Muscle of leg (tissue), 11 donors: ENCODE measurements around the gene NTN1. TPM values are rescaled to one million over a fixed set of nuclear protein-coding genes. Genes with fewer than 3 reads are reported as not detected.

Experiments used
- DNase-seq: peaks from one replicate; pipeline ENCODE4 v3.0.0; 2013
- H3K27ac ChIP-seq: one replicate; pipeline ENCODE4 v1.5.1; 2013; ENCODE audit warnings: mild to moderate bottlenecking, low read length, control low read depth
- H3K27me3 ChIP-seq: one replicate; pipeline ENCODE4 v1.6.1; 2013; ENCODE audit warnings: low read length; ENCODE audit not compliant: control insufficient read depth, insufficient read depth
- H3K36me3 ChIP-seq: one replicate; pipeline ENCODE4 v1.6.1; 2013; ENCODE audit warnings: low read length; ENCODE audit not compliant: control insufficient read depth, insufficient read depth
- H3K4me1 ChIP-seq: one replicate; pipeline ENCODE4 v1.6.1; 2013; ENCODE audit warnings: low read length; ENCODE audit not compliant: control insufficient read depth, insufficient read depth
- H3K4me3 ChIP-seq: one replicate; pipeline ENCODE4 v1.5.1; 2013; ENCODE audit warnings: low read length, control low read depth
- H3K9me3 ChIP-seq: replicated peaks from 2 replicates; pipeline ENCODE4 v1.6.1; 2013; ENCODE audit warnings: low read depth, low read length; ENCODE audit not compliant: control insufficient read depth
- WGBS: methylation state at CpG from one replicate; pipeline ENCODE4 v1.1.5; 2013; ENCODE audit warnings: missing lambda C conversion rate; ENCODE audit not compliant: insufficient coverage; 5-methylcytosine and 5-hydroxymethylcytosine counted together
- polyA plus RNA-seq, 8 donors: library from polyadenylated mRNA; unstranded; fragments of 120-200 nt; gene quantifications; one replicate each; pipeline versions ENCODE4 v1.2.1 to v1.2.3, GENCODE V29; 2013; ENCODE audit warnings: inconsistent platforms in 1 of 8, low replicate concordance in 1 of 8; ENCODE audit not compliant: insufficient read length in 8 of 8, insufficient read depth in 1 of 8
- total RNA-seq: library from RNA; stranded (reverse); fragments of 120-200 nt; gene quantifications from one replicate; pipeline ENCODE4 v1.2.4, GENCODE V29; 2013

Gene NTN1
- total and polyA plus RNA-seq, 9 donors, result 3.5 to 14.4 (median 5.6) TPM

GRCh38 chr17:9138161-9138717 is 116.9 kb downstream of the NTN1 start:
- 74% methylated on average over 8 of the region's 17 CpGs for WGBS
- no peaks in the 10 kb centered on the region for H3K36me3 ChIP-seq

GRCh38 chr17:9139695-9140094 is 118.4 kb downstream of the NTN1 start:
- H3K27me3 ChIP-seq, result no peaks in the 10 kb centered on the region
- no peak overlapping the region for H3K4me3 ChIP-seq
- H3K9me3 ChIP-seq, result no peaks in the 10 kb centered on the region
- DNase-seq, result no peak
- H3K27ac ChIP-seq, result no peak overlapping the region
- H3K4me1 ChIP-seq, result peaks cover under 1% of the 10 kb centered on the region
- WGBS, result 82% methylated on average over 2 of the region's 2 CpGs
- no peaks in the 10 kb centered on the region for H3K36me3 ChIP-seq

More at GRCh38 chr17:9138161-9138717, 116.9 kb downstream of the NTN1 start:
- no peak for DNase-seq
- Histone ChIP-seq H3K4me1 (peaks cover 2% of the 10 kb centered on the region), H3K9me3 (no peaks in the 10 kb centered on the region), H3K27ac (no peak overlapping the region), H3K27me3 (no peaks in the 10 kb centered on the region), H3K4me3 (no peak overlapping the region)

- Histone ChIP-seq H3K4me3 (no peak overlapping the region), H3K27me3 (no peaks in the 10 kb centered on the region), H3K27ac (no peak overlapping the region), H3K36me3 (no peaks in the 10 kb centered on the region), H3K4me1 (peaks cover 8% of the 10 kb centered on the region), H3K9me3 (no peaks in the 10 kb centered on the region)
- 61% methylated on average over 10 of the region's 13 CpGs for WGBS
- DNase-seq, result no peak
Measured at GRCh38 chr17:9140550-9141424, 119.5 kb downstream of the NTN1 start.

GRCh38 chr17:9141425-9141753 is 120.1 kb downstream of the NTN1 start:
- Histone ChIP-seq H3K36me3 (no peaks in the 10 kb centered on the region), H3K4me3 (no peak overlapping the region), H3K4me1 (peaks cover 11% of the 10 kb centered on the region), H3K9me3 (no peaks in the 10 kb centered on the region), H3K27ac (no peak overlapping the region), H3K27me3 (no peaks in the 10 kb centered on the region)
- 94% methylated on average over 4 of the region's 4 CpGs for WGBS
- no peak for DNase-seq

GRCh38 chr17:9142772-9143494 is 121.6 kb downstream of the NTN1 start:
- DNase-seq, result no peak
- WGBS, result 69% methylated on average over 8 of the region's 10 CpGs

GRCh38 chr17:9144502-9145249 is 123.4 kb downstream of the NTN1 start:
- H3K9me3 ChIP-seq, result no peaks in the 10 kb centered on the region
- H3K27ac ChIP-seq, result no peak overlapping the region
- H3K36me3 ChIP-seq, result no peaks in the 10 kb centered on the region
- H3K4me3 ChIP-seq, result no peak overlapping the region
- peaks cover 18% of the 10 kb centered on the region for H3K4me1 ChIP-seq
- H3K27me3 ChIP-seq, result no peaks in the 10 kb centered on the region
- WGBS, result 59% methylated on average over 17 of the region's 19 CpGs
- DNase-seq, result no peak

More at GRCh38 chr17:9142772-9143494, 121.6 kb downstream of the NTN1 start:
- peaks cover 11% of the 10 kb centered on the region for H3K4me1 ChIP-seq
- no peaks in the 10 kb centered on the region for H3K36me3 ChIP-seq
- no peak overlapping the region for H3K27ac ChIP-seq
- no peaks in the 10 kb centered on the region for H3K9me3 ChIP-seq
- H3K4me3 ChIP-seq, result no peak overlapping the region
- H3K27me3 ChIP-seq, result no peaks in the 10 kb centered on the region

GRCh38 chr17:9146064-9146463 is 124.8 kb downstream of the NTN1 start:
- H3K9me3 ChIP-seq, result no peaks in the 10 kb centered on the region
- WGBS, result 50% methylated on average over 1 of the region's 4 CpGs
- DNase-seq, result no peak
- no peaks in the 10 kb centered on the region for H3K36me3 ChIP-seq
- H3K27ac ChIP-seq, result no peak overlapping the region
- H3K4me1 ChIP-seq, result peaks cover 27% of the 10 kb centered on the region
- no peaks in the 10 kb centered on the region for H3K27me3 ChIP-seq
- H3K4me3 ChIP-seq, result no peak overlapping the region

- Histone ChIP-seq H3K36me3 (no peaks in the 10 kb centered on the region), H3K27me3 (no peaks in the 10 kb centered on the region), H3K27ac (no peak overlapping the region), H3K9me3 (no peaks in the 10 kb centered on the region), H3K4me3 (no peak overlapping the region), H3K4me1 (peaks cover 28% of the 10 kb centered on the region)
- 53% methylated on average over 2 of the region's 6 CpGs for WGBS
- DNase-seq, result no peak
Measured at GRCh38 chr17:9148905-9149525, 127.7 kb downstream of the NTN1 start.

GRCh38 chr17:9150446-9151090 is 129.3 kb downstream of the NTN1 start:
- H3K9me3 ChIP-seq, result no peaks in the 10 kb centered on the region
- no peak overlapping the region for H3K27ac ChIP-seq
- H3K27me3 ChIP-seq, result no peaks in the 10 kb centered on the region
- H3K4me3 ChIP-seq, result no peak overlapping the region
- WGBS, result 52% methylated on average over 25 of the region's 25 CpGs
- peak; percentile 74 for DNase-seq
- H3K4me1 ChIP-seq, result peaks cover 20% of the 10 kb centered on the region
- no peaks in the 10 kb centered on the region for H3K36me3 ChIP-seq
